ENCODE results near the gene OSCP1.

DNA sequence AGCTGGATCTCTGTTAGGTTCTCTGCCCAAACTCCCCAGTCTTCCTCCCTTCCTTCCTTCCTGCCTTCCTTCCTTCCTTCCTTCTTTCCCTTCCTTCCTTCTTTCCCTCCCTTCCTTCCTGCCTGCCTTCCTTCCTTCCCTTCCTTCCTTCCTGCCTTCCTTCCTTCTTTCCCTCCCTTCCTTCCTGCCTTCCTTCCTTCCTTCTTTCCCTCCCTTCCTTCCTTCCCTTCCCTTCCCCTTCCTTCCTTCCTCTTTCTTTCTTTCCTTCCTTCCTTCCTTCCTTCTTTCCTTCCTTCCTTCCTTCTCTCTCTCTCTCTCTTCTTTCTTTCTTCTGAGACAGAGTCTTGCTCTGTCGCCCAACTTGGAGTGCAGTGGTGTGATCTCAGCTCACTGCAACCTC lies 43.8 kb downstream of the OSCP1 start:
- TF ChIP-seq, protein P1, sequence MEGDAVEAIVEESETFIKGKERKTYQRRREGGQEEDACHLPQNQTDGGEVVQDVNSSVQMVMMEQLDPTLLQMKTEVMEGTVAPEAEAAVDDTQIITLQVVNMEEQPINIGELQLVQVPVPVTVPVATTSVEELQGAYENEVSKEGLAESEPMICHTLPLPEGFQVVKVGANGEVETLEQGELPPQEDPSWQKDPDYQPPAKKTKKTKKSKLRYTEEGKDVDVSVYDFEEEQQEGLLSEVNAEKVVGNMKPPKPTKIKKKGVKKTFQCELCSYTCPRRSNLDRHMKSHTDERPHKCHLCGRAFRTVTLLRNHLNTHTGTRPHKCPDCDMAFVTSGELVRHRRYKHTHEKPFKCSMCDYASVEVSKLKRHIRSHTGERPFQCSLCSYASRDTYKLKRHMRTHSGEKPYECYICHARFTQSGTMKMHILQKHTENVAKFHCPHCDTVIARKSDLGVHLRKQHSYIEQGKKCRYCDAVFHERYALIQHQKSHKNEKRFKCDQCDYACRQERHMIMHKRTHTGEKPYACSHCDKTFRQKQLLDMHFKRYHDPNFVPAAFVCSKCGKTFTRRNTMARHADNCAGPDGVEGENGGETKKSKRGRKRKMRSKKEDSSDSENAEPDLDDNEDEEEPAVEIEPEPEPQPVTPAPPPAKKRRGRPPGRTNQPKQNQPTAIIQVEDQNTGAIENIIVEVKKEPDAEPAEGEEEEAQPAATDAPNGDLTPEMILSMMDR (conservative IDR thresholded peaks at IDR 0.05; ENCODE audit: low read depth, low read length) = no peak
- TF ChIP-seq EZH2 (IDR thresholded peaks at IDR 0.05; ENCODE audit: borderline replicate concordance, low read depth, low read length, poor library complexity, severe bottlenecking) = no peak
